Measurements from ENCODE around the gene C3orf18. TPM values are rescaled to one million over a fixed set of nuclear protein-coding genes. Genes with fewer than 3 reads are reported as not detected.

C3orf18 gene
- polyA plus RNA-seq, 1 donor (not counting 4 experiments of a cell fraction or from before 2014, with no cell fraction given) = 1.4 TPM

GRCh38 chr3:50583897-50584296, 16.4 kb upstream of the C3orf18 start:
- Histone ChIP-seq H3K9me1 (ENCODE audit: control insufficient read depth, extremely low read depth, insufficient read depth, low read length) (no peaks in the 10 kb centered on the region), H3K27me3 (ENCODE audit: control insufficient read depth, extremely low read depth, insufficient read depth, low read length) (no peaks in the 10 kb centered on the region), H3K4me2 (ENCODE audit: control insufficient read depth, extremely low read depth, insufficient read depth, low read depth, low read length) (no peak overlapping the region), H3K9ac (ENCODE audit: control insufficient read depth, extremely low read depth, insufficient read depth, low read length) (no peak overlapping the region), H3K4me1 (ENCODE audit: control insufficient read depth, extremely low read depth, insufficient read depth, low read length) (peaks cover 3% of the 10 kb centered on the region), H3K9me3 (ENCODE audit: control insufficient read depth, low read depth, low read length) (no peaks in the 10 kb centered on the region), H3K27ac (ENCODE audit: control insufficient read depth, insufficient read depth, low read length) (no peak overlapping the region), H3K4me3 (ENCODE audit: control insufficient read depth in 2 of 3, extremely low read depth in 1 of 3, insufficient read depth in 2 of 3, low read depth in 1 of 3, low read length in 3 of 3) (no peak overlapping the region), H3K79me2 (ENCODE audit: control insufficient read depth, insufficient read depth, low read length) (no peaks in the 10 kb centered on the region), H2AFZ (ENCODE audit: control insufficient read depth, low read length) (no peak overlapping the region), H4K20me1 (ENCODE audit: control insufficient read depth, extremely low read depth, insufficient read depth, low read length) (no peaks in the 10 kb centered on the region), H3K36me3 (ENCODE audit: control insufficient read depth in 2 of 2, extremely low read depth in 1 of 2, insufficient read depth in 2 of 2, low read length in 2 of 2) (peaks cover 11 to 17% of the 10 kb centered on the region in 2 experiments)
- dilution Hi-C loops (cut with MboI; ENCODE audit: extremely low pct_ligation_motif_present, low sequenced_read_pairs) = no loop called here
- FAIRE-seq = no peak
- no peak for TF ChIP-seq CTCF (optimal IDR thresholded peaks at IDR 0.05 in 1 of 3, IDR thresholded peaks at IDR 0.05 in 1 of 3, conservative IDR thresholded peaks at IDR 0.05 in 1 of 3; ENCODE audit: extremely low read depth in 1 of 3, insufficient read depth in 2 of 3, low read length in 3 of 3)
- TF ChIP-seq EZH2 (IDR thresholded peaks at IDR 0.05; ENCODE audit: low read length) = no peak
- no peak for DNase-seq (ENCODE audit: low read depth, low spot score)

- Histone ChIP-seq H3K4me3 (ENCODE audit: control insufficient read depth in 2 of 3, extremely low read depth in 1 of 3, insufficient read depth in 2 of 3, low read depth in 1 of 3, low read length in 3 of 3) (no peak overlapping the region), H3K9me3 (ENCODE audit: control insufficient read depth, low read depth, low read length) (no peaks in the 10 kb centered on the region), H3K9ac (ENCODE audit: control insufficient read depth, extremely low read depth, insufficient read depth, low read length) (no peak overlapping the region), H3K79me2 (ENCODE audit: control insufficient read depth, insufficient read depth, low read length) (no peaks in the 10 kb centered on the region), H3K27me3 (ENCODE audit: control insufficient read depth, extremely low read depth, insufficient read depth, low read length) (no peaks in the 10 kb centered on the region), H3K36me3 (ENCODE audit: control insufficient read depth in 2 of 2, extremely low read depth in 1 of 2, insufficient read depth in 2 of 2, low read length in 2 of 2) (peaks cover 16 to 20% of the 10 kb centered on the region in 2 experiments), H3K4me2 (ENCODE audit: control insufficient read depth, extremely low read depth, insufficient read depth, low read depth, low read length) (no peak overlapping the region), H4K20me1 (ENCODE audit: control insufficient read depth, extremely low read depth, insufficient read depth, low read length) (no peaks in the 10 kb centered on the region), H3K4me1 (ENCODE audit: control insufficient read depth, extremely low read depth, insufficient read depth, low read length) (no peaks in the 10 kb centered on the region), H3K9me1 (ENCODE audit: control insufficient read depth, extremely low read depth, insufficient read depth, low read length) (no peaks in the 10 kb centered on the region), H3K27ac (ENCODE audit: control insufficient read depth, insufficient read depth, low read length) (no peak overlapping the region), H2AFZ (ENCODE audit: control insufficient read depth, low read length) (no peak overlapping the region)
- no peak for FAIRE-seq
- dilution Hi-C loops (cut with MboI; ENCODE audit: extremely low pct_ligation_motif_present, low sequenced_read_pairs) = no loop called here
- TF ChIP-seq CTCF (optimal IDR thresholded peaks at IDR 0.05 in 1 of 3, IDR thresholded peaks at IDR 0.05 in 1 of 3, conservative IDR thresholded peaks at IDR 0.05 in 1 of 3; ENCODE audit: extremely low read depth in 1 of 3, insufficient read depth in 2 of 3, low read length in 3 of 3) (no peak), EZH2 (IDR thresholded peaks at IDR 0.05; ENCODE audit: low read length) (no peak)
- DNase-seq (ENCODE audit: low read depth, low spot score) = no peak
These were observed 14.5 kb upstream of the C3orf18 start for GRCh38 chr3:50582083-50582482.

Data from keratinocyte (primary cell).